Measurements from ENCODE around the gene VANGL2. TPM values are rescaled to one million over a fixed set of nuclear protein-coding genes. Genes with fewer than 3 reads are reported as not detected.
A peak's percentile ranks its signal among the peaks of the same experiment; 100 is the strongest.

The VANGL2 gene
- total RNA-seq, 1 donor from 2014 or later, result 0.05 TPM

- Mint-ChIP-seq H3K4me1 (peaks cover 60% of the 10 kb centered on the region), H3K27ac (peak overlapping the region; percentile 85), H3K4me3 (peak overlapping the region; percentile 37), H3K9me3 (peaks cover 10% of the 10 kb centered on the region), H3K36me3 (ENCODE audit: low read depth) (peaks cover 13% of the 10 kb centered on the region), H3K27me3 (no peaks in the 10 kb centered on the region)
- peak; percentile 69 for DNase-seq
- intact Hi-C loops (cut with micrococcal nuclease), result loop anchor here (1.0 kb wide), 1 partner anchor 241 kb away; no protein-coding TSS in a partner anchor
Observed at GRCh38 chr1:160432371-160432786, 32.0 kb downstream of the VANGL2 start.

GRCh38 chr1:160436966-160437365 is 36.6 kb downstream of the VANGL2 start:
- peaks cover 44% of the 10 kb centered on the region for H3K4me1 Mint-ChIP-seq
- peaks cover 10% of the 10 kb centered on the region for H3K9me3 Mint-ChIP-seq
- intact Hi-C loops (cut with micrococcal nuclease), result no loop called here
- H3K27me3 Mint-ChIP-seq, result no peaks in the 10 kb centered on the region
- no peak for DNase-seq
- peaks cover 13% of the 10 kb centered on the region for H3K36me3 Mint-ChIP-seq (ENCODE audit: low read depth)
- peak overlapping the region; percentile 84 for H3K27ac Mint-ChIP-seq
- peak overlapping the region; percentile 57 for H3K4me3 Mint-ChIP-seq

- intact Hi-C loops (cut with micrococcal nuclease), result loop anchor here (2.0 kb wide), 1 partner anchor 17 kb away; no protein-coding TSS in a partner anchor
- peaks cover 38% of the 10 kb centered on the region for H3K4me1 Mint-ChIP-seq
- H3K27ac Mint-ChIP-seq, result peak overlapping the region; percentile 97
- H3K4me3 Mint-ChIP-seq, result peak overlapping the region; percentile 85
- peaks cover 13% of the 10 kb centered on the region for H3K36me3 Mint-ChIP-seq (ENCODE audit: low read depth)
- no peaks in the 10 kb centered on the region for H3K27me3 Mint-ChIP-seq
- peak; percentile 83 for DNase-seq
- H3K9me3 Mint-ChIP-seq, result peaks cover 10% of the 10 kb centered on the region
Observed at GRCh38 chr1:160437432-160438316, 37.3 kb downstream of the VANGL2 start.

- H3K27me3 Mint-ChIP-seq, result no peaks in the 10 kb centered on the region
- peaks cover 10% of the 10 kb centered on the region for H3K9me3 Mint-ChIP-seq
- intact Hi-C loops (cut with micrococcal nuclease), result loop anchor here (2.0 kb wide), 1 partner anchor 16 kb away; no protein-coding TSS in a partner anchor
- peak overlapping the region; percentile 85 for H3K4me3 Mint-ChIP-seq
- DNase-seq, result no peak
- H3K27ac Mint-ChIP-seq, result peak overlapping the region; percentile 97
- H3K4me1 Mint-ChIP-seq, result peaks cover 37% of the 10 kb centered on the region
- peaks cover 13% of the 10 kb centered on the region for H3K36me3 Mint-ChIP-seq (ENCODE audit: low read depth)
Observed at GRCh38 chr1:160438317-160438918, 38.1 kb downstream of the VANGL2 start.

GRCh38 chr1:160438935-160439334 is 38.6 kb downstream of the VANGL2 start:
- H3K27ac Mint-ChIP-seq, result peak overlapping the region; percentile 97
- H3K36me3 Mint-ChIP-seq (ENCODE audit: low read depth), result peaks cover 10% of the 10 kb centered on the region
- H3K4me1 Mint-ChIP-seq, result peaks cover 39% of the 10 kb centered on the region
- H3K27me3 Mint-ChIP-seq, result no peaks in the 10 kb centered on the region
- peak overlapping the region; percentile 85 for H3K4me3 Mint-ChIP-seq
- peak; percentile 64 for DNase-seq
- peaks cover 10% of the 10 kb centered on the region for H3K9me3 Mint-ChIP-seq
- intact Hi-C loops (cut with micrococcal nuclease), result loop anchor here (2.0 kb wide), 1 partner anchor 16 kb away; no protein-coding TSS in a partner anchor

GRCh38 chr1:160439718-160440117 is 39.4 kb downstream of the VANGL2 start:
- Mint-ChIP-seq H3K27me3 (no peaks in the 10 kb centered on the region), H3K27ac (no peak overlapping the region), H3K4me3 (no peak overlapping the region), H3K36me3 (ENCODE audit: low read depth) (peaks cover 4% of the 10 kb centered on the region), H3K9me3 (peaks cover 4% of the 10 kb centered on the region), H3K4me1 (peaks cover 42% of the 10 kb centered on the region)
- intact Hi-C loops (cut with micrococcal nuclease), result loop anchor here (2.0 kb wide), 1 partner anchor 15 kb away; no protein-coding TSS in a partner anchor
- DNase-seq, result no peak

GRCh38 chr1:160446945-160447600 is 46.7 kb downstream of the VANGL2 start:
- H3K9me3 Mint-ChIP-seq, result peaks cover 13% of the 10 kb centered on the region
- no peak for DNase-seq
- H3K4me3 Mint-ChIP-seq, result peak overlapping the region; percentile 57
- no peaks in the 10 kb centered on the region for H3K27me3 Mint-ChIP-seq
- peaks cover 9% of the 10 kb centered on the region for H3K36me3 Mint-ChIP-seq (ENCODE audit: low read depth)
- peak overlapping the region; percentile 83 for H3K27ac Mint-ChIP-seq
- intact Hi-C loops (cut with micrococcal nuclease), result no loop called here
- peaks cover 60% of the 10 kb centered on the region for H3K4me1 Mint-ChIP-seq

GRCh38 chr1:160449494-160449893 is 49.1 kb downstream of the VANGL2 start:
- H3K9me3 Mint-ChIP-seq, result peaks cover 13% of the 10 kb centered on the region
- no peaks in the 10 kb centered on the region for H3K27me3 Mint-ChIP-seq
- peaks cover 15% of the 10 kb centered on the region for H3K36me3 Mint-ChIP-seq (ENCODE audit: low read depth)
- H3K4me1 Mint-ChIP-seq, result peaks cover 60% of the 10 kb centered on the region
- no peak overlapping the region for H3K27ac Mint-ChIP-seq
- DNase-seq, result no peak
- no peak overlapping the region for H3K4me3 Mint-ChIP-seq
- intact Hi-C loops (cut with micrococcal nuclease), result no loop called here

GRCh38 chr1:160451119-160451858 is 50.9 kb downstream of the VANGL2 start:
- Mint-ChIP-seq H3K4me1 (peaks cover 65% of the 10 kb centered on the region), H3K27ac (peak overlapping the region; percentile 87), H3K9me3 (peaks cover 13% of the 10 kb centered on the region), H3K27me3 (no peaks in the 10 kb centered on the region), H3K4me3 (peak overlapping the region; percentile 42), H3K36me3 (ENCODE audit: low read depth) (peaks cover 17% of the 10 kb centered on the region)
- intact Hi-C loops (cut with micrococcal nuclease), result loop anchor here (1.0 to 5.0 kb wide), 2 partner anchors 9 to 221 kb away; no protein-coding TSS in a partner anchor
- DNase-seq, result peak; percentile 60

- H3K36me3 Mint-ChIP-seq (ENCODE audit: low read depth), result peaks cover 17% of the 10 kb centered on the region
- DNase-seq, result no peak
- H3K27me3 Mint-ChIP-seq, result no peaks in the 10 kb centered on the region
- peak overlapping the region; percentile 42 for H3K4me3 Mint-ChIP-seq
- peaks cover 13% of the 10 kb centered on the region for H3K9me3 Mint-ChIP-seq
- H3K27ac Mint-ChIP-seq, result peak overlapping the region; percentile 87
- intact Hi-C loops (cut with micrococcal nuclease), result loop anchor here (1.0 to 5.0 kb wide), 2 partner anchors 8 to 220 kb away; no protein-coding TSS in a partner anchor
- H3K4me1 Mint-ChIP-seq, result peaks cover 64% of the 10 kb centered on the region
Observed at GRCh38 chr1:160451859-160452232, 51.5 kb downstream of the VANGL2 start.

- Mint-ChIP-seq H3K4me1 (peaks cover 62% of the 10 kb centered on the region), H3K36me3 (ENCODE audit: low read depth) (peaks cover 17% of the 10 kb centered on the region), H3K9me3 (peaks cover 13% of the 10 kb centered on the region), H3K27me3 (no peaks in the 10 kb centered on the region), H3K4me3 (peak overlapping the region; percentile 49), H3K27ac (peak overlapping the region; percentile 91)
- DNase-seq, result peak; percentile 56
- intact Hi-C loops (cut with micrococcal nuclease), result loop anchor here (1.0 to 5.0 kb wide), 2 partner anchors 9 to 219 kb away; no protein-coding TSS in a partner anchor
Observed at GRCh38 chr1:160453443-160453842, 53.1 kb downstream of the VANGL2 start.

GRCh38 chr1:160454371-160455152 is 54.2 kb downstream of the VANGL2 start:
- intact Hi-C loops (cut with micrococcal nuclease), result loop anchor here (1.0 to 5.0 kb wide), 6 partner anchors 16 to 218 kb away; no protein-coding TSS in a partner anchor
- no peaks in the 10 kb centered on the region for H3K27me3 Mint-ChIP-seq
- peaks cover 14% of the 10 kb centered on the region for H3K36me3 Mint-ChIP-seq (ENCODE audit: low read depth)
- H3K4me3 Mint-ChIP-seq, result peak overlapping the region; percentile 68
- H3K4me1 Mint-ChIP-seq, result peaks cover 70% of the 10 kb centered on the region
- H3K9me3 Mint-ChIP-seq, result peaks cover 6% of the 10 kb centered on the region
- DNase-seq, result peak; percentile 57
- peak overlapping the region; percentile 96 for H3K27ac Mint-ChIP-seq
